ENCODE results near the gene DDAH1. TPM values are rescaled to one million over a fixed set of nuclear protein-coding genes. Genes with fewer than 3 reads are reported as not detected.

The DDAH1 gene
- polyA plus RNA-seq, 1 donor from 2014 or later, result 42.7 TPM

DNA sequence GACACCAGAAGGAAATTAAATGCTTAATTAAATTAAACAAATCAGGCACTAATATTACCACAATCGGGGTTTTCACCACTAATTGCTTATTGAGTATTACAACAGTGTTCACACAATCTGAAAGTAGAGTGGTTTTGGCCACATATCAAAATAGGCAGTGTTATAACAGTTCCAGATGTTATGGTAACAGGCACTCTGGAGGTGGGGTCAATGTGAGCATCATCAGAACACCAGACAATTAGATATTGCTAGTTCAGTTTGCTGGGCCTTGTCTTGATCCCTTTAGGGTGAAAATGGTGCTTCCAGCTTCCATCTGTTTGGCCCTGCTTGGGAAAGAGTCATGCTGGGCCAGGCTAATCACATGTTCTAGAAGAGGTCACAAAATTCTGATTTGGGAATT is 14.5 kb upstream of the DDAH1 start:
- no peaks in the 10 kb centered on the region for H3K79me2 ChIP-seq (replicated peaks; ENCODE audit: insufficient read depth, low read length)
- H3K4me2 ChIP-seq (ENCODE audit: low read length), result no peak overlapping the region
- H3K9me2 ChIP-seq (ENCODE audit: insufficient read depth, low read length), result no peaks in the 10 kb centered on the region
- H3F3A ChIP-seq (ENCODE audit: insufficient read depth, low read length, poor library complexity, severe bottlenecking), result no peaks in the 10 kb centered on the region
- no peak overlapping the region for H3K4me3 ChIP-seq (ENCODE audit: low read length)
- H2AFZ ChIP-seq (ENCODE audit: low read depth, low read length), result no peak overlapping the region
- H4K20me1 ChIP-seq (ENCODE audit: insufficient read depth), result no peaks in the 10 kb centered on the region
- TF ChIP-seq MXI1 (conservative IDR thresholded peaks at IDR 0.05; ENCODE audit: poor library complexity, severe bottlenecking), result no peak
- TF ChIP-seq SMC3 (conservative IDR thresholded peaks at IDR 0.05; ENCODE audit: poor library complexity), result no peak
- TF ChIP-seq RAD21 (conservative IDR thresholded peaks at IDR 0.05), result no peak
- TF ChIP-seq, protein P1, sequence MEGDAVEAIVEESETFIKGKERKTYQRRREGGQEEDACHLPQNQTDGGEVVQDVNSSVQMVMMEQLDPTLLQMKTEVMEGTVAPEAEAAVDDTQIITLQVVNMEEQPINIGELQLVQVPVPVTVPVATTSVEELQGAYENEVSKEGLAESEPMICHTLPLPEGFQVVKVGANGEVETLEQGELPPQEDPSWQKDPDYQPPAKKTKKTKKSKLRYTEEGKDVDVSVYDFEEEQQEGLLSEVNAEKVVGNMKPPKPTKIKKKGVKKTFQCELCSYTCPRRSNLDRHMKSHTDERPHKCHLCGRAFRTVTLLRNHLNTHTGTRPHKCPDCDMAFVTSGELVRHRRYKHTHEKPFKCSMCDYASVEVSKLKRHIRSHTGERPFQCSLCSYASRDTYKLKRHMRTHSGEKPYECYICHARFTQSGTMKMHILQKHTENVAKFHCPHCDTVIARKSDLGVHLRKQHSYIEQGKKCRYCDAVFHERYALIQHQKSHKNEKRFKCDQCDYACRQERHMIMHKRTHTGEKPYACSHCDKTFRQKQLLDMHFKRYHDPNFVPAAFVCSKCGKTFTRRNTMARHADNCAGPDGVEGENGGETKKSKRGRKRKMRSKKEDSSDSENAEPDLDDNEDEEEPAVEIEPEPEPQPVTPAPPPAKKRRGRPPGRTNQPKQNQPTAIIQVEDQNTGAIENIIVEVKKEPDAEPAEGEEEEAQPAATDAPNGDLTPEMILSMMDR (IDR thresholded peaks at IDR 0.05; ENCODE audit: poor library complexity, severe bottlenecking), result no peak
- no peak for TF ChIP-seq EZH2 (IDR thresholded peaks at IDR 0.05; ENCODE audit: borderline replicate concordance, insufficient read depth, low read length, poor library complexity, severe bottlenecking)
- TF ChIP-seq POLR2AphosphoS5 (IDR thresholded peaks at IDR 0.05), result no peak
- no peak for TF ChIP-seq TAF1 (IDR thresholded peaks at IDR 0.05; ENCODE audit: low read depth)
- TF ChIP-seq, protein P2, sequence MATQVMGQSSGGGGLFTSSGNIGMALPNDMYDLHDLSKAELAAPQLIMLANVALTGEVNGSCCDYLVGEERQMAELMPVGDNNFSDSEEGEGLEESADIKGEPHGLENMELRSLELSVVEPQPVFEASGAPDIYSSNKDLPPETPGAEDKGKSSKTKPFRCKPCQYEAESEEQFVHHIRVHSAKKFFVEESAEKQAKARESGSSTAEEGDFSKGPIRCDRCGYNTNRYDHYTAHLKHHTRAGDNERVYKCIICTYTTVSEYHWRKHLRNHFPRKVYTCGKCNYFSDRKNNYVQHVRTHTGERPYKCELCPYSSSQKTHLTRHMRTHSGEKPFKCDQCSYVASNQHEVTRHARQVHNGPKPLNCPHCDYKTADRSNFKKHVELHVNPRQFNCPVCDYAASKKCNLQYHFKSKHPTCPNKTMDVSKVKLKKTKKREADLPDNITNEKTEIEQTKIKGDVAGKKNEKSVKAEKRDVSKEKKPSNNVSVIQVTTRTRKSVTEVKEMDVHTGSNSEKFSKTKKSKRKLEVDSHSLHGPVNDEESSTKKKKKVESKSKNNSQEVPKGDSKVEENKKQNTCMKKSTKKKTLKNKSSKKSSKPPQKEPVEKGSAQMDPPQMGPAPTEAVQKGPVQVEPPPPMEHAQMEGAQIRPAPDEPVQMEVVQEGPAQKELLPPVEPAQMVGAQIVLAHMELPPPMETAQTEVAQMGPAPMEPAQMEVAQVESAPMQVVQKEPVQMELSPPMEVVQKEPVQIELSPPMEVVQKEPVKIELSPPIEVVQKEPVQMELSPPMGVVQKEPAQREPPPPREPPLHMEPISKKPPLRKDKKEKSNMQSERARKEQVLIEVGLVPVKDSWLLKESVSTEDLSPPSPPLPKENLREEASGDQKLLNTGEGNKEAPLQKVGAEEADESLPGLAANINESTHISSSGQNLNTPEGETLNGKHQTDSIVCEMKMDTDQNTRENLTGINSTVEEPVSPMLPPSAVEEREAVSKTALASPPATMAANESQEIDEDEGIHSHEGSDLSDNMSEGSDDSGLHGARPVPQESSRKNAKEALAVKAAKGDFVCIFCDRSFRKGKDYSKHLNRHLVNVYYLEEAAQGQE (IDR thresholded peaks at IDR 0.05; ENCODE audit: borderline replicate concordance), result no peak
- TF ChIP-seq EP300 (conservative IDR thresholded peaks at IDR 0.05; ENCODE audit: poor library complexity, severe bottlenecking), result no peak
- no peak overlapping the region for H3K27ac ChIP-seq (ENCODE audit: low read length)
- H3K9ac ChIP-seq (ENCODE audit: low read length), result no peak overlapping the region
- H3K27me3 ChIP-seq (ENCODE audit: insufficient read depth, low read depth, low read length), result no peaks in the 10 kb centered on the region
- no peaks in the 10 kb centered on the region for H3K9me3 ChIP-seq (ENCODE audit: low read length)
- H3K36me3 ChIP-seq (ENCODE audit: insufficient read depth, low read length), result no peaks in the 10 kb centered on the region

DNA sequence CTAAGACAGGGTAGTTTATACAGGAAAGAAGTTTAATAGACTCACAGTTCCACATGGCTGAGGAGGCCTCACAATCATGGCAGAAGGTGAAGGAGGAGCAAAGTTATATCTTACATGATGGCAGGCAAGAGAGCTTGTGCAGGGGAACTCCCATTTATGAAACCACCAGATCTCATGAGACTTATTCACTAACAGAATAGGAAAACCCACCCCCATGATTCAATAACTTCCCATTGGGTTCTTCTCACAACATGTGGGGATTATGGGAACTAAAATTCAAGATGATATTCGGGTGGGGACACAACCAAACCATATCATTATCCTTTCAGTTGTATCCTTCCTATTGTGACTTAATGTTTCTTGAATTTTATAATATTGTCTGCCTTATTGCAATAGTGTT is 13.4 kb upstream of the DDAH1 start:
- Histone ChIP-seq H3K9me2 (ENCODE audit: insufficient read depth, low read length) (no peaks in the 10 kb centered on the region), H3K4me2 (ENCODE audit: low read length) (no peak overlapping the region), H3K9me3 (ENCODE audit: low read length) (no peaks in the 10 kb centered on the region), H3K4me3 (ENCODE audit: low read length) (no peak overlapping the region), H3K27ac (ENCODE audit: low read length) (no peak overlapping the region), H3K27me3 (ENCODE audit: insufficient read depth, low read depth, low read length) (no peaks in the 10 kb centered on the region), H3K79me2 (replicated peaks; ENCODE audit: insufficient read depth, low read length) (no peaks in the 10 kb centered on the region), H3K36me3 (ENCODE audit: insufficient read depth, low read length) (no peaks in the 10 kb centered on the region), H4K20me1 (ENCODE audit: insufficient read depth) (no peaks in the 10 kb centered on the region), H3K9ac (ENCODE audit: low read length) (no peak overlapping the region), H2AFZ (ENCODE audit: low read depth, low read length) (no peak overlapping the region), H3F3A (ENCODE audit: insufficient read depth, low read length, poor library complexity, severe bottlenecking) (no peaks in the 10 kb centered on the region)
- TF ChIP-seq, protein P1 (IDR thresholded peaks at IDR 0.05; ENCODE audit: poor library complexity, severe bottlenecking), result no peak
- TF ChIP-seq EZH2 (IDR thresholded peaks at IDR 0.05; ENCODE audit: borderline replicate concordance, insufficient read depth, low read length, poor library complexity, severe bottlenecking) (no peak), RAD21 (conservative IDR thresholded peaks at IDR 0.05) (no peak), POLR2AphosphoS5 (IDR thresholded peaks at IDR 0.05) (no peak), TAF1 (IDR thresholded peaks at IDR 0.05; ENCODE audit: low read depth) (no peak), MXI1 (conservative IDR thresholded peaks at IDR 0.05; ENCODE audit: poor library complexity, severe bottlenecking) (no peak), SMC3 (conservative IDR thresholded peaks at IDR 0.05; ENCODE audit: poor library complexity) (no peak), EP300 (conservative IDR thresholded peaks at IDR 0.05; ENCODE audit: poor library complexity, severe bottlenecking) (no peak)
- TF ChIP-seq, protein P2 (IDR thresholded peaks at IDR 0.05; ENCODE audit: borderline replicate concordance), result no peak

Measured in neural cell (in vitro differentiated cells).